ENCODE measurements around the gene RELB. TPM values are rescaled to one million over a fixed set of nuclear protein-coding genes. Genes with fewer than 3 reads are reported as not detected.

The RELB gene
- polyA plus RNA-seq, 2 donors = 7.2 TPM

DNA sequence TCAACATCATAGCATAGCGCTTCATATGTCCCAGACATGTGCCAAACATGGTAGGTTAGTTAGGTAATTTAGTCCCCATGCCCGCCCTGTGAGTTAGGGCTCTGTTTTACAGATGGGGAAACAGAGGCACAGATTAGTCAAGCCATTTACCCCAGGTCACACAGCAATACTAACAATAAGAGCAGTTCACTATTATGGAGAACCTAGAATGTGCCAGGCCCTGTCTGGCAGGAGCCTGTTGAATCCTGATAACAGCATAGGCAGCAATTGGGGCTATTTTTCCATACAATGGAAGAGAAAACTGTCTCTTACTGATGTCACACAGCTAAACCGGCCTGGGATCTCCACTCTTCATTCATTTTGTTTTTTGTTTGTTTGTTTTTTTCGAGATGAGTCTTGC is 85.2 kb downstream of the RELB start:
- H3K36me3 ChIP-seq (ENCODE audit: control insufficient read depth in 2 of 2, insufficient read depth in 2 of 2, low read length in 1 of 2) = peaks cover 0 to 5% of the 10 kb centered on the region in 2 donors
- no peaks in the 10 kb centered on the region for H3K9me3 ChIP-seq (ENCODE audit: control insufficient read depth in 2 of 2, insufficient read depth in 1 of 2, low read depth in 1 of 2, low read length in 1 of 2)
- no peaks in the 10 kb centered on the region for H3K27me3 ChIP-seq (ENCODE audit: control insufficient read depth in 1 of 2, insufficient read depth in 2 of 2, low read length in 2 of 2)
- WGBS, 2 donors = 95 to 96% methylated on average over 4 of the region's 4 CpGs
- no peak overlapping the region for H3K27ac ChIP-seq (ENCODE audit: low read depth in 2 of 2, low read length in 1 of 2)
- peaks cover 0 to 4% of the 10 kb centered on the region in 2 donors for H3K4me1 ChIP-seq (ENCODE audit: control insufficient read depth in 2 of 2, insufficient read depth in 2 of 2, low read length in 1 of 2)
- no peak overlapping the region for H3K4me3 ChIP-seq (ENCODE audit: low read depth in 1 of 2, low read length in 2 of 2)

- H3K4me1 ChIP-seq (ENCODE audit: control insufficient read depth in 2 of 2, insufficient read depth in 2 of 2, low read length in 1 of 2) = peaks cover 0 to 4% of the 10 kb centered on the region in 2 donors
- WGBS, 2 donors = 69 to 72% methylated on average over 11 of the region's 11 CpGs
- no peaks in the 10 kb centered on the region for H3K27me3 ChIP-seq (ENCODE audit: control insufficient read depth in 1 of 2, insufficient read depth in 2 of 2, low read length in 2 of 2)
- no peak overlapping the region for H3K27ac ChIP-seq (ENCODE audit: low read depth in 2 of 2, low read length in 1 of 2)
- H3K36me3 ChIP-seq (ENCODE audit: control insufficient read depth in 2 of 2, insufficient read depth in 2 of 2, low read length in 1 of 2) = peaks cover 0 to 5% of the 10 kb centered on the region in 2 donors
- no peak overlapping the region for H3K4me3 ChIP-seq (ENCODE audit: low read depth in 1 of 2, low read length in 2 of 2)
- no peaks in the 10 kb centered on the region for H3K9me3 ChIP-seq (ENCODE audit: control insufficient read depth in 2 of 2, insufficient read depth in 1 of 2, low read depth in 1 of 2, low read length in 1 of 2)
Observed at GRCh38 chr19:45087531-45087930, 86.3 kb downstream of the RELB start.

Other genes with a start within 250 kb of the RELB start
- gene CBLC, start 223.6 kb upstream of the RELB start, polyA plus RNA-seq = 10 to 100 TPM; 35.0 to 39.4 TPM
- 10 to 100 TPM; 18.0 to 22.1 TPM for gene BCAM, start 192.4 kb upstream of the RELB start, polyA plus RNA-seq
- 10 to 100 TPM; 58.7 to 60.9 TPM for gene NECTIN2, start 155.2 kb upstream of the RELB start, polyA plus RNA-seq
- 10 to 100 TPM; 46.0 to 60.8 TPM for gene TOMM40, start 110.2 kb upstream of the RELB start, polyA plus RNA-seq
- 10 to 100 TPM in 1 of 2 donors, 1 to 10 TPM in 1; 9.6 to 17.9 TPM for gene APOE, start 95.7 kb upstream of the RELB start, polyA plus RNA-seq
- 1 to 10 TPM; 2.0 to 2.2 TPM for gene APOC1, start 86.9 kb upstream of the RELB start, polyA plus RNA-seq
- gene APOC4, start 59.2 kb upstream of the RELB start, polyA plus RNA-seq = not detected
- gene APOC2, start 55.4 kb upstream of the RELB start, polyA plus RNA-seq = under 1 TPM; 0.84 to 0.87 TPM
- gene CLPTM1, start 46.1 kb upstream of the RELB start, polyA plus RNA-seq = 10 to 100 TPM; 56.0 to 61.9 TPM
- 100 to 1,000 TPM in 1 of 2 donors, 10 to 100 TPM in 1; 42.6 to 132 TPM for gene CLASRP, start 37.6 kb downstream of the RELB start, polyA plus RNA-seq
- 10 to 100 TPM in 1 of 2 donors, 1 to 10 TPM in 1; 7.6 to 14.5 TPM for gene ZNF296, start 75.0 kb downstream of the RELB start, polyA plus RNA-seq
- gene GEMIN7, start 77.8 kb downstream of the RELB start, polyA plus RNA-seq = 10 to 100 TPM; 20.7 to 21.3 TPM
- gene PPP1R37, start 91.7 kb downstream of the RELB start, polyA plus RNA-seq = 10 to 100 TPM; 17.5 to 43.1 TPM
- 1 to 10 TPM in 1 of 2 donors, under 1 TPM in 1; 0.61 to 1.3 TPM for gene NKPD1, start 159.5 kb downstream of the RELB start, polyA plus RNA-seq
- gene TRAPPC6A, start 176.8 kb downstream of the RELB start, polyA plus RNA-seq = 10 to 100 TPM; 25.9 to 26.4 TPM
- 1 to 10 TPM; 2.2 to 3.1 TPM for gene BLOC1S3, start 177.3 kb downstream of the RELB start, polyA plus RNA-seq
- 1 to 10 TPM; 1.3 to 1.5 TPM for gene EXOC3L2, start 243.9 kb downstream of the RELB start, polyA plus RNA-seq
- gene MARK4, start 249.8 kb downstream of the RELB start, polyA plus RNA-seq = 10 to 100 TPM; 11.9 to 15.9 TPM